ENCODE data around the gene SEC14L2. TPM values are rescaled to one million over a fixed set of nuclear protein-coding genes. Genes with fewer than 3 reads are reported as not detected.
"Not testable (repeated sequence)": the region's sequence is repeated elsewhere in the genome, so short reads cannot be mapped to it uniquely, and the experiment has no call there.

Gene SEC14L2
- total RNA-seq, 4 donors from 2014 or later = 7.8 to 45.9 (median 23.1) TPM; not detected in 1

- intact Hi-C loops (cut with DNase I; ENCODE audit: low total_unique reads) = no loop called here
- Histone ChIP-seq H3K27me3 (no peaks in the 10 kb centered on the region), H3K4me1 (no peaks in the 10 kb centered on the region), H3K27ac (peak overlapping the region in 1 of 2 donors; percentile 5), H3K36me3 (no peaks in the 10 kb centered on the region), H3K4me3 (no peak overlapping the region), H3K9me3 (no peaks in the 10 kb centered on the region)
- TF ChIP-seq POLR2A (IDR thresholded peaks at IDR 0.05) (no peak), CTCF (IDR thresholded peaks at IDR 0.05) (no peak)
- no peak for DNase-seq
These were observed 2.9 kb downstream of the SEC14L2 start for GRCh38 chr22:30399718-30400117.

GRCh38 chr22:30400159-30400558 is 3.3 kb downstream of the SEC14L2 start:
- no peak for TF ChIP-seq POLR2A (IDR thresholded peaks at IDR 0.05)
- TF ChIP-seq CTCF (IDR thresholded peaks at IDR 0.05) = no peak
- no peak for DNase-seq
- H3K27me3 ChIP-seq = no peaks in the 10 kb centered on the region
- no peaks in the 10 kb centered on the region for H3K4me1 ChIP-seq
- no peak overlapping the region for H3K4me3 ChIP-seq
- no peak overlapping the region for H3K27ac ChIP-seq
- H3K9me3 ChIP-seq = no peaks in the 10 kb centered on the region
- H3K36me3 ChIP-seq = no peaks in the 10 kb centered on the region
- intact Hi-C loops (cut with DNase I; ENCODE audit: low total_unique reads) = no loop called here

GRCh38 chr22:30401024-30401423 is 4.2 kb downstream of the SEC14L2 start:
- H3K9me3 ChIP-seq; H3K36me3 ChIP-seq; H3K27ac ChIP-seq; H3K4me1 ChIP-seq; H3K4me3 ChIP-seq; H3K27me3 ChIP-seq; DNase-seq; intact Hi-C loops (cut with DNase I; ENCODE audit: low total_unique reads): not testable (repeated sequence)

GRCh38 chr22:30402028-30402765 is 5.4 kb downstream of the SEC14L2 start:
- H3K27ac ChIP-seq = no peak overlapping the region
- TF ChIP-seq CTCF (IDR thresholded peaks at IDR 0.05) (no peak), POLR2A (IDR thresholded peaks at IDR 0.05) (no peak)
- intact Hi-C loops (cut with DNase I; ENCODE audit: low total_unique reads) = no loop called here
- DNase-seq = no peak
- no peaks in the 10 kb centered on the region for H3K27me3 ChIP-seq
- no peaks in the 10 kb centered on the region for H3K36me3 ChIP-seq
- no peaks in the 10 kb centered on the region for H3K9me3 ChIP-seq
- no peaks in the 10 kb centered on the region for H3K4me1 ChIP-seq
- H3K4me3 ChIP-seq = no peak overlapping the region

- DNase-seq; H3K4me3 ChIP-seq; intact Hi-C loops (cut with DNase I; ENCODE audit: low total_unique reads): not testable (repeated sequence)
These were observed 5.9 kb downstream of the SEC14L2 start for GRCh38 chr22:30402766-30403104.

GRCh38 chr22:30404307-30404706 is 7.5 kb downstream of the SEC14L2 start:
- Histone ChIP-seq H3K27me3 (no peaks in the 10 kb centered on the region), H3K4me1 (no peaks in the 10 kb centered on the region), H3K27ac (no peak overlapping the region), H3K4me3 (no peak overlapping the region), H3K36me3 (no peaks in the 10 kb centered on the region), H3K9me3 (no peaks in the 10 kb centered on the region)
- DNase-seq = no peak
- intact Hi-C loops (cut with DNase I; ENCODE audit: low total_unique reads) = no loop called here
- TF ChIP-seq CTCF (IDR thresholded peaks at IDR 0.05) = no peak
- TF ChIP-seq POLR2A (IDR thresholded peaks at IDR 0.05) = no peak

More at GRCh38 chr22:30402766-30403104, 5.9 kb downstream of the SEC14L2 start:
- not testable (repeated sequence) for H3K27ac ChIP-seq, H3K27me3 ChIP-seq, H3K9me3 ChIP-seq, H3K36me3 ChIP-seq, H3K4me1 ChIP-seq
